Measurements from ENCODE around the gene DCAF7.

DCAF7 gene, protein sequence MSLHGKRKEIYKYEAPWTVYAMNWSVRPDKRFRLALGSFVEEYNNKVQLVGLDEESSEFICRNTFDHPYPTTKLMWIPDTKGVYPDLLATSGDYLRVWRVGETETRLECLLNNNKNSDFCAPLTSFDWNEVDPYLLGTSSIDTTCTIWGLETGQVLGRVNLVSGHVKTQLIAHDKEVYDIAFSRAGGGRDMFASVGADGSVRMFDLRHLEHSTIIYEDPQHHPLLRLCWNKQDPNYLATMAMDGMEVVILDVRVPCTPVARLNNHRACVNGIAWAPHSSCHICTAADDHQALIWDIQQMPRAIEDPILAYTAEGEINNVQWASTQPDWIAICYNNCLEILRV

DNA sequence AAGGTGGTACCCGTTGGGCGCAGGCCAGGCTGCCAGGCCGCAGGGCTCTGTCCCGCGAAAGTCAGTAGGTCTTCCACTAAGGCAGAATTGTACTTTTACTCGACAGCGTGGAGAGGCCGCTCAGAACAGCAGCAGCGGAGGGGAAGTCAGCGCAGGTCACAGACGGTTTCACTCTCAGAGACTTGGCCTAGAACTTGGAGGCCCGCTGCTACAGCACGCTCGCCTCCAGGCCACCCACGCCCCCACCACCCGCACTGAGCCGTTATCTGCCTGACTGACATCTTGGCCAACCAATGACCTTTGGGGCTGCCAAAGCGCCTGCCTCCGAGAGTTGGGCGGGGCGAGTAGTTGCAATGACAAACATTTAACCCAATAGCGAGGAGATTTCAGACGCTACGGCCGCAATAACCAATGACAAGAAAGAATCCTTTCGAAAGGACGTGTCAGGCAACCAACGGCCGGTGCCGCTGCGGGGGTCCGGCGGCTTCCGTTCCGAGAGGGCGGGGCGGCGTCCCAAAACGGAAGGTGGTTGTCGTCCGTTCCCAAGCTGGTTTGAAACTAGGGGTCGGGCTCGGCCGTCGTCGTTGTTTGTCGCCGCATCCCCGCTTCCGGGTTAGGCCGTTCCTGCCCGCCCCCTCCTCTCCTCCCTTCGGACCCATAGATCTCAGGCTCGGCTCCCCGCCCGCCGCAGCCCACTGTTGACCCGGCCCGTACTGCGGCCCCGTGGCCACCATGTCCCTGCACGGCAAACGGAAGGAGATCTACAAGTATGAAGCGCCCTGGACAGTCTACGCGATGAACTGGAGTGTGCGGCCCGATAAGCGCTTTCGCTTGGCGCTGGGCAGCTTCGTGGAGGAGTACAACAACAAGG lies at the start of gene DCAF7:
Gene DCAF7, plus strand, starts transcription at position 532 of the 871 bp plus-strand sequence. Its CDS starts 201 bp downstream, at position 733.
- DNase-seq: peak; percentile 99

DNA sequence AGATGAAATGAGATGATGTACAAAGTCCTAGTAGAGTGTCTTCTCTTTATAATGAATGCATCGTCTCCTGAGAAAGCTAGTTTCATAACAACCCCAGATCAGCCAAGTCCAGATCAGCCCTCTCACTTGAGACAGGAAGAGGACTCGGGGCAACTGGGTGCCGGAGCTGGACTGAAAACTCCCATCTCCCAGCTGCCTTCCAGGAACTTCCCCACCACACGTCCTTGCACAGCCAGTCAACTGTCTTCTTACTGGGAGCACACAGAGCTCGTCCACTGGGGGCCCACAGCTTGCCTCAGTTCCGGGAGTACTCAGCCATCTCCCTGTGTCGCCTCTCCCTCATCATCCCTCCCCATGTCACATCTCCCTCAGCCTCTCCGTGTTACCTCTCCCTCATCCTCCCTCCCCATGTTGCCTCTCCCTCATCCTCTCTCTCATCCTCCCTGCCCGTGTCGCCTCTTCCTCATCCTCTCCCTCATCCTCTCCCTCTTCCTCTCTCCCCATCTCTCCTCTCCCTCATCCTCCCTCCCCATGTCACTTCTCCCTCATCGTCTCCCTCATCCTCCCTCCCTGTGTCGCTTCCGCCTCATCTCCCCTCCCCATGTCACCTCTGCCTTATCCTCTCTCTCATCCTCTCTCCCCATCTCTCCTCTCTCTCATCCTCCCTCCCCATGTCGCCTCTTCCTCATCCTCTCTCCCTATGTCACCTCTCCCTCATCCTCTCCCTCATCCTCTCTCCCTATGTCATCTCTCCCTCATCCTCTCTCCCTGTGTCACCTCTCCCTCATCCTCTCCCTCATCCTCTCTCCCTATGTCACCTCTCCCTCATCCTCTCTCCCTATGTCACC lies 49.5 kb upstream of the DCAF7 start:
- no peak for DNase-seq

DNA sequence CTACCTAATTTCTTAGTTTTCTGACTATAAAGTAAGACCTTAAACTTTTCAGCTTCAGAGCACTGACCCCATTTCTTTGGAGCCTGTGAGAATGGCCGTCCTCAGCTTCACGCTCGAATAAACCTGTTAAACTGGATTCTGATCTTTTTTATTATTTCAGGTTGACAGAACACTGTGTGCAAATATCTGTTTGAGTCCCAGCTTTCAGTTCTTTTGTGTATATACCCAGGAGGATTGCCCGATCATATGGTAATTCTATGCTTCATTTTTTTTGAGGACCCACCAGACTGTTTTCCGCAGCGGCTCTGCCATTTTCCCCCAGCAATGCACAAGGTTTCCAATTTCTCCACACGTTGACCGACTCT lies 47.0 kb upstream of the DCAF7 start:
- DNase-seq: no peak

DNA sequence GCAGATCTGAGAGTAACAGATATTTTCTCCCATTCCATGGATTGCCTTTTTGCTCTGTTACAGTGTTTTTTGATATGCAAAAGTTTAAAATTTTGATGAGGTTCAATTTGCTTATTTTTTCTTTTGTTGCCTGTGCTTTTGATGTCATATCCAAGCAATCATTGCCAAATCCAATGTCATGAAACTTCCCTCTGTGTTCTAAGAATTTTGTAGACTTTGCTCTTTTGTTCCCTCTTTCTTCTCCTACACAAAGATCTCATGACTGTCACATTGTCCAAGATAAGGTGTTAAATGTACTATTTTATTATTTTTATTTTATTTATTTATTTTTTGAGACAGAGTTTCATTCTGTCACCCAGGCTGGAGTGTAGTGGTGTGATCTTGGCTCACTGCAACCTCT lies 46.0 kb upstream of the DCAF7 start:
- no peak for DNase-seq

DNA sequence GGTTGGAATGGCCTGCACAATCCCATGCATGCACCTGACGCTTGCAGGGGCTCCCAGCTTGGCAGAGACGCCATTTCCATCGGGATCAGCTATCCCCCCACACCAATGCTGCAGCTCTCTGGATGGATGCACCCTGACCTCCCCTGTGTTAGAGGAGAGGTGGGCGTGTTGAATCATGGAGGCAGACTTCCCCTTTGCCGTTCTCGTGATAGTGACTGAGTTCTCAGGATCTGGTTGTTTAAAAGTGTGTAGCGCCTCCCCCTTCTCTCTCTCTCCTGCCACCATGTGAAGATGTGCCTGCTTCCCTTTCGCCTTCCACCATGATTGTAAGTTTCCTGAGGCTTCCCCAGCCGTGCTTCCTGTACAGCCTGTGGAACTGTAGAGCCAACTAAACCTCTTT lies 44.9 kb upstream of the DCAF7 start:
- no peak for DNase-seq

DNA sequence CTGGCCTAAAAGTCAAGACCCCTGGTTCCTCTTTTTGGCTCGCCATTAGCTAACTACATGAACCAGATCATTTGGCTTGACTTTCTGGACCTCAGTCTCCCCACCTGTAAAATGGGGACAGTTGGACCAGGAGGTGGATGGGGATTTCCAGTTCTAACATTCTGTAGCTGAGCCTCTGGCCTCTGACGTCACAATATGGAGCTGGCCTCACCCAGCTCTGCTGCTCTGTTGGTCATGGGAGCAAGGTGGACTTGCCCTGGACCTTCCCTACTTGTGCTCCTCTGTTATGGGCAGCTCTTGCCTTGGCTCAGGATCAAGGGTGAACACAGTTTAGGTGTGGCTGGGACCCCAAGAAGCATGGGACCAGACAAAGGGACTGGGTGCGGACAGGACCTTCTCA lies 43.6 kb upstream of the DCAF7 start:
- DNase-seq: no peak

DNA sequence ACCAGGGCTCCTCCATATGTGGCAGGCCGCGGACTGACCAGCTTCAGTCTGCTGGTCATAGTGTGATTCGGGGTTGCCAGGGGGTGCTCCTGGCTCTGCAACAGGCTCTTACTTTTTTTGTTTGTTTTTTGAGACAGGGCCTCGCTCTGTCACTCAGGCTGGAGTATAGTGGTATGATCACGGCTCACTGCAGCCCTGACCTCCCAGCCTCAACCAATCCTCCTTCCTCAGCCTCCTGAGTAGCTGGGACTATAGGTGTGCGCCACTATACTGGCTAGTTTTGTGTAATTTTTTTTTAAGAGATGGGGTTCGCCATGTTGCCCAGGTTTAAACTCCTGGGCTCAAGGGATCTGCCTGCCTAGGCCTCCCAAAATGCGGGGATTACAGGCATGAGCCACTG lies 38.9 kb upstream of the DCAF7 start:
- DNase-seq: no peak

DNA sequence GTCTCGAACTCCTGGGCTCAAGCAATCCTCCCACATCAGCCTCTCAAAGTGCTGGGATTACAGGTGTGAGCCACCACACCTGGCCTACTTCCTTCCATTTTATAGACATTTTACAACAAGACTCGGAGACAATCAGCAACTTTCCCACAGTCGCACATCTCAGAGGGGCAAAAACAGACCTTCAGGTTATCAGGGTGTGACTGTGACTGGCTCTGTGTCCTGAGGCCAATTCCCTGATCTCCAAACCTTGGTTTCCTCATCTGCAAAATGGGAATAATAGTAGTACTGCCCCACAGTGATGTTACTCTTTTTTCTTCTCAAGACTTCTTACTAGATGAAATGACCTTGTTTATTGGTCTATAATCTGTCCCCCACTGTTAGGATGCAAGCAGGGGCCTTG lies 37.9 kb upstream of the DCAF7 start:
- no peak for DNase-seq

DNA sequence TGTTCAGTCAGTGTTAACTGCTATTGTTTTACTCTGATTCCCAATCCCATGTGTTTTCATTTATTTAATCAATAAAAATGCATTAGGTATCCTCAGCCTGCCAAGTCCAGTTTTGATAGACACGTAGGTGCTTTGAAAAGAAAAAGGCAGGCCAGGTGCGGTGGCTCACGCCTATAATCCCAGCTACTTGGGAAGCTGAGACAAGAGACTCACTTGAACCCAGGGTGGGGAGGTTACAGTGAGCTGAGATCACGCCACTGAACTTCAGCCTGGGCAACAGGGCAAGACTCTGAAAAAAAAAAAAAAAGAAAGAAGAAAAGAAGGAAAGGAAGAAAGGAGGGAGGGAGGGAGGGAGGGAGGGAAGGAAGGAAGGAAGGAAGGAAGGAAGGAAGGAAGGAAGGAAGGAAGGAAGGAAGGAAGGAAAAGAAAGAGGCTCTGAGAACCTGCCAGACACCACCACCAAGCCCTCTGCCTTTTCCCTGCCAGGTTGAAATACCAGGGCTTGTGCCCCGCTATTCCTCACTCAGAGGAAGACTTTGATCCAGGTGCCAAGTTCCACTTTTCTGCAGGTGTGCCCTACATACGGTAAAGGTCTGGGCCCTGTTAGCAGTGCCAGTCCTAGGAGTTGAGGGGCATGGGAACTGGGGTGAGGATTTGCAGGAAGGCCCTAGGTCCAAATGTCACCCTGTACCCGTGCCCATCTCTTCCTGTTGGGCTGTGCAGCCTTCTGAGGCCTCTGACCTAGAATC lies 37.2 kb upstream of the DCAF7 start:
- DNase-seq: no peak

DNA sequence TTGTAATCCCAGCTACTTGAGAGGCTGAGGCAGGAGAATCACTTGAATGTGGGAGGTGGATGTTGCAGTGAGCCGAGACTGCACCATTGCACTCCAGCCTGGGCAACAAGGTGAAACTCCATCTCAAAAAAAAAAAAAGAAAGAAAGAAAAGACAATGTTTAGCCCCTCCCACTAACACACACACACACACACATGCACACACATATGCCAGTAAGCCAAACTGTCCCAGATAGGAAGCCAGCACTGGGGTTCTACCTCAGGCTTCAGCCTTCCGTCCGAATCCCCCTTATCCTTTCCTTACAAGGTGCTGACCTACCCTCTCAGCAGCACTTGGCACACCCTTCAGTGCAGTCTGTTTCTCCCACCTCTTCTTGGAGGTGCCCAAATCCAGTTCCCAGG lies 35.8 kb upstream of the DCAF7 start:
- DNase-seq: no peak

DNA sequence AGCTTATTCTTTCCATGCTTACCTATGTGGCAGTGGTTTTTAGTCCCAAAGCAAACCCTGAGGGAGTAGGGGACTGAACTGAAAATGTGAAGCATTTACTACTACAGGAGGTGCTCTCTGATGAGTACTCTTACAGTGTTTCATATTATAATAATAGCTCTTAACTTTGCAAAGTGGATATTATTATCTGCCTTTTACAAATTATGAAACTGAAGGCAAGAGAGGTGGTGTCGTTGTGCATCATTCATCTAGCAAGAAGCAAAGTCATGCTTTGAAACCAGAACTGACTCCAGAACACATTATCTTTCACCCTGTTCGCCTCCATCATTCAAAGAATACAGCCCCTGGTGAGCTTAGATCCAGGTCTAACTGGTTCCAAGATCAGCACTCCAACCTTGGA lies 35.3 kb upstream of the DCAF7 start:
- no peak for DNase-seq

DNA sequence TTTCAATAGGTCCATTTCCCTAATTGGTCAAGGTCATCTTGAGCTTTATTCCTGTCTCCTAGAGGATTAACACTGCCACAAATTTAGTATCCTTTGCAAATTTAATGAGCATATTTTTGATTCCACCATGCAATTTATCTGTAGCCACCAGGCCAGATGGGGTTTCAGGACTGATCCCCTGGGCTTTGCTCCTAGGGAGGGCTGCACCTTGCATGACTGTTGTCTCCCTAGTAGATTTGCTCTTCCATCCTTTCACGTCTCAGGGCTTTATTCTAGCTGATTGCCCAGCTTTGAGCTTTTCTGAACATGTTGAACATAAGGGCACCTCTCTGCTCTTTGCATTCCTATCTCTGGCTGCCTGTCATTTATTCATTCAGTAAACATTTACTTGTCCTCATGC lies 34.9 kb upstream of the DCAF7 start:
- DNase-seq: no peak

DNA sequence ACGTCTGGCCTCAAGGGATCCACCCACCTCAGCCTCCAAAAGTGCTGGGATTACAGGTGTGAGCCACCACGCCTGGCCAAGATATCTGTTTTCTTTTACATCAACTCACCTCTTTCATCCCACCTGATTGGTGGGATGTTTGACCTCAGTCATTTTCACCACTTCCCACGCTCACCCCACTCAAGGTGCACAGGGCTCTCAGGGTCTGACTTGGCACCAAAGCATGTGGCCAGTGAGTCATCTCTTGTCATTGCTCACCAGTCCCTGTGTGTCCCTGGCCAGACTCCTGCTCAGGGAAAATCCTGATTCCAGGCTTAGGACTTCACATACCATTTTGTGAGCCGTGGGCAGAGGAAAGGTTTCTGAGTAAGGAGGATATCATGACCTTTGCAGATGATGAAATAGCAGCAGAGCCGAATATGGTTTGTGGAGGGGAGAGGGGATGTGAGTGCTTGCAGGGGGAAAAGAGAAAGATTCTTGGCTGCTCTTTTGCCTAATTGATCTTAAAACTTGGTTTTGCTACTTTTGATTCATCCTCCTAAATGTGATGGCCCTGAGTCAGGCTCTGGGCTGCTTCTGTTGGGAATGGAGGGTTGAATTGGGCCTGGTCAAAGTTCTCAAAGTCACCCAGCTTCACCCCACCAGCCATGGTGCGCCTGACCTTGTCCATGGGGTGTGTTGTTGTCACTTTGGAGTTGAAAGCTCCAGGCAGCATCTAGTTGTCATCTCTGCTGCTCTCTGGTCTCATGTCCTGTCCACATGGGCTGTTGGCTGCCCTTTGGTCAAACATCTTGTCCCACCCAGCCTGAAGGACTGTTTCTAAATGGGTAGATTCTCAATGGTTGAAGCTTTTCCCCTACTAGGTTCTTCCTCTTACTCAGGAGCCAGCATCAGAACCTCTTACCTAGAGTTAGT lies 33.1 kb upstream of the DCAF7 start:
- peak; percentile 69 for DNase-seq

DNA sequence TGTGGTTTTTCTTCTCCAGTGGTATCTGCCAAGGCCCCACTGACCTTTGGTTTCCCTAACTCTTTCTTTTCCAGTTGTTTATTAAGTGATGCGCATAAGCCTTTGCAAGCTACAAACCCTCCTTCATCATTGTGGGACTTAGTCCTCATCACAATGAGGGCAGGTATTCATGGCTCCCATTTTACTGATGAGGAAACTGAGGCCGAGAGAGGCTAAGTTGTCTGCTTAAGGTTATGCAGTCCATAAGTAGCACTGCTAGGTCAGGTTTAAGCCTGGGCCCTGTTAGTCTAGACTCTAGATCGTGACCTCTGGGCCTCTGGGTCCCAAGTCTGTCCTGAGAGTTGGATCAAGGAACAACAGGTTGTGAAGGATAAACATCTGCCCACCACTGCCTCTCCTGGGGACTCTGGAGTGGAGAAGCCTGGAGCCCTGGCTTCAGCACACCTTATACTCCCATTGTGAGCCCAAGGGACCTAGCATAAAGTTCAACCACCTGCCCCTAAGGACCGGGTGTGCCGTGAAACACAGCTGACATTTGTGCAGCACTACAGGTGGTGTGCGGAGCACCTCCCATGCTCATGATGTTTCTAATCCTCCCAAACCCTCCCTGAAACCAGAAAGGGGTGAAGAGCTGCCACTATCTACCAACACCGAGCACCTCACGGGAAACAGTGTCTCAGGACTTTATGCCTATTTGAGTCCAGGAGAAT lies 32.3 kb upstream of the DCAF7 start:
- DNase-seq: no peak

DNA sequence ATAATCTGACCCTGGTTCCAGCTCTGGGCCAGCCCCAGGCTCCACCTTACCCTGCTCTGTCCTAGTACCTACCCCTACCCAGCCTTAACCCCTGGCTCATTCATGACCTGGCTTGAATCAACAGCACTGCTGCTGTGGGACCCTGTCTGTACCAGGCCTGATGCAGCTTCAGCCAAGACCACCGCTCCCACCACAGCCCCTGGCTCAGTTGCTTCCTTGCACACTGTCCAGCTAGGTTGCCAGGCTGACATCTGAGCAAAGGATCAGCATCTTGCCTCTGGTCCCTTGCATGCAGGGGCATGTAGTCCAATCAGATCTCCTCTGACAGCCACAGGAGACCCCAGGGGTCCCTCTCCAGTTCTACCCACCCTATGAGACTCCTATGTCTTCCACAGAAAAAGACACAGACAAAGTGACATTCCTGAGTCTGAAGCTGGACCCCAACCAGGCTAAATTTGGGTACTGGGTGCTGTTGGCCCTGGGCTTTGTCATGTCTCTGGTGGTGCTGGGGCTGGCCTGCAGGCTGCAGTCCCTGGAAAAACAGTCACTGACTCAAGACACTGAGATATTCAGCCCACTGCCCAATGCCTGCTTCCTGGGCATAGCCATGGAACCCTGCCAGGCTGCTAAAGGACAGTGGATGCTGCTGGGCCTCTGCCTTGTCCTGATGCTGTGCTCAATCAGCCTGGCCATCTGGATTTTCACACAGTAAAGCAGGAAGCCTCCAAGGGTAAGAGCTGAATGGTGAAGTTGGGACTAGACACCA lies 31.0 kb upstream of the DCAF7 start:
- DNase-seq: no peak

DNA sequence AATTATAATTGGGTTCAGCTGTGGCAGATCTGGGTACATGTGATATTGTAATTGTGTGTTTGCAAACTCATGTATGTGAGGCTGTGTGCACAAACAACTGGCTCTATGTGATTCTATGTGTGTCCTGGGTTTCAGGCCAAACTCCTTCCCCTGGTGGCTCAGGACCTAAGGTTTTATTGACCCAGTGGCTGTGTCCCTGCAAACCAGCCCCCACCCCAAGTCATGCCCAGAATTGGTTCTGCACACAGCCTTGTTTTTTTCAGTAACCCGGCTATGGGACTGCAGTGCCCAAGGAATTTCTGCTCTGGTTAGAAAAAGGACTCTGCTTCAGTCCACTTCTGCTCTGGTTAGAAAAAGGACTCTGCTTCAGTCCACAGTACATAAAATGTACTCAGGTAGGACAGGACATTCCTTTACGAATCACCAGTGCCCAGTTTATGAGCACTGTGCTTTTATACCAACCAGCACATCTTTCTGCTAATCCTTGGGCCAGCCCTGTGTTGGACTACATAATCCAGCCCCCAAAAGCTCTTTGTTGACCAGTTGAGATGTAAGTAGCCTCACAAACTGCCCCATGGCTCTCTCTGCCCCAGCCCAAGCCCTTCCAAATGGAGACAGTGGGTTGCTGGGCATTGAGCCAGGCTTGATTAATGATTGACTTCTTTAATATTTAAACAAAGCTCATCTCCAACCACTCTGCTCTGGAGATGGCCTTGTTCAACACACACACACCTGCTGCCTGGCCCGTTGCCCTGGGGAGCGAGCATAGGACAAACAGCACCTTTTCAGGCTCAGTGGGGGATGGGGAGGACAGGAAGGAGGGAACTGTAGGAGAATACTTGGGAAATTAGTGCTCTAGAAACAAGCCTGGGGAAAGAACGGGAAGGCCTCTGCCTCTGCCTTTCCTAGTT lies 30.1 kb upstream of the DCAF7 start:
- DNase-seq: no peak

DNA sequence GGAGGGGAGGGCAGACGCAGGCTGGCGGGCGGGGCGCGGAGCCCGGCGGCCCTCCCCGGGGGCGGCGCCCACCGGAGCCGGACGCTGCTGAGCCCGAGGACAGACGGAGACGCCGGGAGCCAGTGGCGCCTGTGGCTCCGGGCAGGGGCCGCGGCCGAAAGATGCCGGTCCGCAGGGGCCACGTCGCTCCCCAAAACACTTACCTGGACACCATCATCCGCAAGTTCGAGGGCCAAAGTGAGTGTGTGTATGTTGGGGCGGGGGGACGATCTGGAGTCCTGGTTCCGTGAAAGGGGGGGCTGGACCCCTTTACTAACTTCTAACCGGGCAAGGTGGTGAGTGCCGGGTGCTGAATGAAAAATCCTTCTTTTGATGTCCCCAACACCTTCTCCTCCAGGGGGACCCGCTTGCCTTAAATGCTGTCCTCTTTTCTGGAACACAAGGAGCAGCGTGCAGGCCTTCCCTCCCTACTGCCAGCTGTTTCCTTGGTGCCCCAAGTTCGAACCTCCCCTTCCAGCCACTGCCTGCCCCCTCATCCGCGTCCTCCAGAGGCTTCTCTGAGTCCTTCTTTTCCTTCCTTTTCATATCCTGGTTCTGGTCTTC lies 26.9 kb upstream of the DCAF7 start, which contains the start of gene KCNH6:
Gene KCNH6, plus strand, starts transcription at position 106 of the 603 bp plus-strand sequence. Its CDS starts 56 bp downstream, at position 162.
- no peak for DNase-seq

DNA sequence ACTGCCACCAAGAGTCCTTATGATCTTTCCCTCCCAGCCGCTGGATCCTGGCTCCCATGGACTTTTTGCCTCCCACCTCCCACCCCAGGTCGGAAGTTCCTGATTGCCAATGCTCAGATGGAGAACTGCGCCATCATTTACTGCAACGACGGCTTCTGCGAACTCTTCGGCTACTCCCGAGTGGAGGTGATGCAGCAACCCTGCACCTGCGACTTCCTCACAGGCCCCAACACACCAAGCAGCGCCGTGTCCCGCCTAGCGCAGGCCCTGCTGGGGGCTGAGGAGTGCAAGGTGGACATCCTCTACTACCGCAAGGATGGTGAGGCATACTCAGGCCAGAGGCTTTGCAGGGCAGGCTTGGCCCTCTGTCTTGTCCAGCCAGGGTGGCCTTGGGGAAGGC lies 26.2 kb upstream of the DCAF7 start:
- DNase-seq: no peak

Data from stimulated activated CD8-positive, alpha-beta memory T cell treated with anti-CD3 and anti-CD28 coated beads, Interleukin-4, amount 100 ng/mL, for 48 hours (primary cell).